H1 (cell line): ENCODE data around the gene DNTT. TPM values are rescaled to one million over a fixed set of nuclear protein-coding genes. Genes with fewer than 3 reads are reported as not detected.

Experiments used
- CTCF ChIA-PET: fragments of 300-600 bp; sonication (Branson Sonifier 250); formaldehyde crosslinking; loops from one replicate; lab custom pipeline; 2021; ENCODE audit not compliant: partially characterized antibody; lab: Charles Lee
- POLR2A ChIA-PET: fragments of 300-600 bp; sonication (Branson Sonifier 250); formaldehyde crosslinking; loops from one replicate; lab custom pipeline; 2021; ENCODE audit warnings: inconsistent platforms; ENCODE audit not compliant: partially characterized antibody; lab: Charles Lee
- DNase-seq, 2 experiments: peaks; one replicate each; pipeline versions ENCODE4 v3.0.0 to v3.0.0-alpha.2; 2010 to 2022; ENCODE audit warnings: low spot score in 2 of 2, low read depth in 1 of 2, mixed read lengths in 1 of 2
- FAIRE-seq: peaks from 2 replicates; lab custom pipeline; 2011; peaks lifted over from hg19 to GRCh38; lab: Jason Lieb, UNC
- H2AFZ ChIP-seq: 2 replicates; pipeline ENCODE4 v1.8.1; 2012; ENCODE audit warnings: low read length, inconsistent platforms
- H2AK5ac ChIP-seq: 2 replicates; pipeline ENCODE4 v1.6.1; 2013; ENCODE audit warnings: low read depth, low read length
- H2BK120ac ChIP-seq: replicated peaks from 2 replicates; pipeline ENCODE3; 2013; ENCODE audit warnings: low read depth, low read length, inconsistent platforms
- H2BK12ac ChIP-seq: 2 replicates; pipeline ENCODE4 v1.6.1; 2013; ENCODE audit warnings: low read depth, low read length
- H2BK15ac ChIP-seq: 2 replicates; pipeline ENCODE4 v1.6.1; 2013; ENCODE audit warnings: low read length
- H2BK20ac ChIP-seq: 2 replicates; pipeline ENCODE4 v1.6.1; 2013; ENCODE audit warnings: low read length
- H2BK5ac ChIP-seq: 2 replicates; pipeline ENCODE4 v1.6.1; 2013; ENCODE audit warnings: low read depth, low read length
- H3K14ac ChIP-seq: 2 replicates; pipeline ENCODE4 v1.6.1; 2013; ENCODE audit warnings: inconsistent platforms; ENCODE audit not compliant: insufficient read length
- H3K18ac ChIP-seq: 2 replicates; pipeline ENCODE4 v1.6.1; 2013; ENCODE audit warnings: low read length; ENCODE audit errors: extremely low read depth
- H3K23ac ChIP-seq: 2 replicates; pipeline ENCODE4 v1.6.1; 2013; ENCODE audit warnings: inconsistent platforms; ENCODE audit not compliant: insufficient read length
- H3K23me2 ChIP-seq: 2 replicates; pipeline ENCODE4 v1.6.1; 2013; ENCODE audit warnings: low read depth, low read length
- H3K27ac ChIP-seq: 2 replicates; pipeline ENCODE4 v1.6.1; 2011; ENCODE audit warnings: low read depth, low read length, inconsistent platforms
- H3K27me3 ChIP-seq, 4 experiments: replicated peaks in 1 of 4; 1 replicate in 1 of 4; 2 replicates in 3 of 4; pipeline versions ENCODE4 v1.6.1 to v1.8.1; 2011 to 2013; ENCODE audit warnings: low read length in 3 of 4, mild to moderate bottlenecking in 3 of 4, inconsistent platforms in 2 of 4, mixed read lengths in 2 of 4, moderate library complexity in 1 of 4; ENCODE audit not compliant: control insufficient read depth in 3 of 4, insufficient read depth in 3 of 4; ENCODE audit errors: extremely low read depth in 1 of 4
- H3K36me3 ChIP-seq, 4 experiments: 2 replicates each; pipeline versions ENCODE4 v1.6.1 to v1.8.1; 2011 to 2013; ENCODE audit warnings: mild to moderate bottlenecking in 4 of 4, low read length in 3 of 4, moderate library complexity in 2 of 4, control low read depth in 1 of 4, inconsistent platforms in 1 of 4; ENCODE audit not compliant: insufficient read depth in 4 of 4, control insufficient read depth in 2 of 4
- H3K4ac ChIP-seq: replicated peaks from 2 replicates; pipeline ENCODE3; 2013; ENCODE audit warnings: low read length, low read depth, mixed read lengths, inconsistent platforms; ENCODE audit not compliant: insufficient read length
- H3K4me1 ChIP-seq, 4 experiments: replicated peaks in 1 of 4; 1 replicate in 1 of 4; 2 replicates in 3 of 4; pipeline versions ENCODE4 v1.6.1 to v1.8.1; 2011 to 2013; ENCODE audit warnings: low read length in 3 of 4, inconsistent platforms in 2 of 4, mixed read lengths in 1 of 4; ENCODE audit not compliant: insufficient read depth in 4 of 4, control insufficient read depth in 3 of 4
- H3K4me2 ChIP-seq, 2 experiments: 2 replicates each; pipeline versions ENCODE4 v1.6.1 to v1.8.1; 2011 to 2013; ENCODE audit warnings: low read depth in 2 of 2, low read length in 2 of 2, control low read depth in 1 of 2, inconsistent platforms in 1 of 2, mild to moderate bottlenecking in 1 of 2; ENCODE audit not compliant: insufficient read depth in 1 of 2
- H3K4me3 ChIP-seq, 4 experiments: fragments of 200-600, 300-600 bp in 1 of 4; sonication (generic), shearing (Covaris generic), sonication (Bioruptor Twin) in 1 of 4; 2 replicates each; pipeline versions ENCODE4 v1.5.1 to v1.8.1; 2011 to 2016; ENCODE audit warnings: low read length in 4 of 4, low read depth in 3 of 4, control low read depth in 2 of 4, inconsistent platforms in 2 of 4, mild to moderate bottlenecking in 2 of 4, mixed read lengths in 1 of 4, moderate library complexity in 1 of 4; ENCODE audit not compliant: insufficient read depth in 2 of 4; ENCODE audit errors: extremely low read depth in 1 of 4
- H3K56ac ChIP-seq: replicated peaks from 2 replicates; pipeline ENCODE3; 2013; ENCODE audit warnings: low read depth, mild to moderate bottlenecking, mixed read lengths, low read length, inconsistent platforms; ENCODE audit not compliant: insufficient read length
- H3K79me1 ChIP-seq: 2 replicates; pipeline ENCODE4 v1.6.1; 2013; ENCODE audit warnings: low read depth, low read length, control low read depth
- H3K79me2 ChIP-seq, 2 experiments: 2 replicates each; pipeline versions ENCODE4 v1.6.1 to v1.8.1; 2012 to 2013; ENCODE audit warnings: low read length in 2 of 2, mild to moderate bottlenecking in 2 of 2, inconsistent platforms in 1 of 2; ENCODE audit not compliant: insufficient read depth in 2 of 2, control insufficient read depth in 1 of 2
- H3K9ac ChIP-seq, 4 experiments: replicated peaks in 1 of 4; 1 replicate in 1 of 4; 2 replicates in 3 of 4; pipeline versions ENCODE4 v1.6.1 to v1.8.1; 2011 to 2013; ENCODE audit warnings: low read depth in 3 of 4, low read length in 3 of 4, control low read depth in 2 of 4, mild to moderate bottlenecking in 2 of 4, moderate library complexity in 2 of 4, inconsistent platforms in 1 of 4; ENCODE audit errors: extremely low read depth in 1 of 4
- H3K9me3 ChIP-seq, 2 experiments: 2 replicates each; pipeline versions ENCODE4 v1.6.1 to v1.8.1; 2012 to 2013; ENCODE audit warnings: mild to moderate bottlenecking in 2 of 2, moderate library complexity in 2 of 2, control low read depth in 1 of 2, inconsistent platforms in 1 of 2, low read depth in 1 of 2, low read length in 1 of 2, mixed read lengths in 1 of 2; ENCODE audit not compliant: insufficient read depth in 2 of 2
- H4K20me1 ChIP-seq, 2 experiments: replicated peaks in 1 of 2; 2 replicates each; pipeline versions ENCODE3 to v1.8.1; 2011 to 2013; ENCODE audit warnings: inconsistent platforms in 2 of 2, low read length in 2 of 2, mild to moderate bottlenecking in 1 of 2; ENCODE audit not compliant: insufficient read depth in 2 of 2, control insufficient read depth in 1 of 2
- H4K5ac ChIP-seq: 2 replicates; pipeline ENCODE4 v1.6.1; 2013; ENCODE audit warnings: low read length, low read depth, mixed read lengths, inconsistent platforms; ENCODE audit not compliant: insufficient read length
- H4K8ac ChIP-seq: 2 replicates; pipeline ENCODE4 v1.8.0; 2013; ENCODE audit warnings: mild to moderate bottlenecking, moderate library complexity, low read length, inconsistent platforms; ENCODE audit not compliant: insufficient read depth; ENCODE audit errors: extremely low read depth
- H4K91ac ChIP-seq: replicated peaks from 2 replicates; pipeline ENCODE3; 2013; ENCODE audit warnings: low read length, mixed read lengths, inconsistent platforms; ENCODE audit not compliant: insufficient read length
- NANOG ChIP-seq: IDR thresholded peaks from 2 replicates; pipeline ENCODE4 v1.6.1; 2011; ENCODE audit warnings: low read length, low read depth, mild to moderate bottlenecking, inconsistent platforms; ENCODE audit not compliant: insufficient read depth, poor library complexity, severe bottlenecking
- TAF7 ChIP-seq: optimal IDR thresholded peaks from 2 replicates; pipeline ENCODE3; 2011; ENCODE audit warnings: low read depth, mild to moderate bottlenecking, inconsistent platforms, low read length, moderate library complexity, borderline replicate concordance
- WGBS, 2 experiments: shearing (Covaris generic) in 1 of 2; methylation state at CpG; one replicate each; pipeline versions ENCODE4 v1.1.6 to v1.1.7; 2013 to 2015; ENCODE audit warnings: low lambda C conversion rate in 2 of 2, mixed read lengths in 2 of 2, inconsistent platforms in 1 of 2, low coverage in 1 of 2, missing lambda C conversion rate in 1 of 2; ENCODE audit not compliant: insufficient replicate concordance in 2 of 2, insufficient coverage in 1 of 2, insufficient read length in 1 of 2; ENCODE audit errors: extremely low coverage in 1 of 2, missing lambda C conversion rate in 1 of 2; 5-methylcytosine and 5-hydroxymethylcytosine counted together
- polyA plus RNA-seq, 7 experiments: library from polyadenylated mRNA; depleted of rRNA in 3 of 7; stranded (reverse) in 5 of 7; unstranded in 2 of 7; fragments of >200 nt in 5 of 7; fragments of 200-250 nt in 2 of 7; gene quantifications; 1 replicate in 5 of 7; 2 replicates in 1 of 7; 4 replicates in 1 of 7; pipeline versions ENCODE4 v1.2.1 to v1.2.3, GENCODE V29; 2011 to 2013; ENCODE audit warnings: missing spikeins in 2 of 7, mixed read lengths in 2 of 7
- total RNA-seq: library from RNA; stranded (reverse); fragmentation: NEBNext Ultra II Directional; extraction: Animal tissue kit (Norgen Biotek cat#: 25700); gene quantifications from 2 replicates; pipeline ENCODE4 v1.2.1, GENCODE V29; 2021

The DNTT gene
- total and polyA plus RNA-seq, 2 of the 8 experiments (the other 6 are each of a cell fraction or from before 2014, with no cell fraction given), result not detected

GRCh38 chr10:96281444-96282029 is 22.7 kb upstream of the DNTT start:
- H4K91ac ChIP-seq, result no peak overlapping the region
- no peak overlapping the region for H2BK5ac ChIP-seq
- no peak overlapping the region for H3K4me3 ChIP-seq
- peaks cover 0 to 2% (median 0%) of the 10 kb centered on the region in 4 experiments; a peak in 1 of 7 replicates for H3K27me3 ChIP-seq
- no peak overlapping the region for H3K4me2 ChIP-seq
- H3K79me2 ChIP-seq, result no peaks in the 10 kb centered on the region
- H4K20me1 ChIP-seq, result no peaks in the 10 kb centered on the region
- no peak overlapping the region for H2AK5ac ChIP-seq
- H2BK15ac ChIP-seq, result no peak overlapping the region
- H3K79me1 ChIP-seq, result no peaks in the 10 kb centered on the region
- 93% methylated on average over 3 of the region's 3 CpGs; no CpG with 5 or more reads in 1 of the 2 experiments for WGBS, 2 experiments
- H3K18ac ChIP-seq, result no peak overlapping the region
- H3K9ac ChIP-seq, result no peak overlapping the region
- no peak overlapping the region for H3K56ac ChIP-seq
- H3K23me2 ChIP-seq, result no peaks in the 10 kb centered on the region
- no peak overlapping the region for H2BK120ac ChIP-seq
- no peak overlapping the region for H4K8ac ChIP-seq
- H2BK12ac ChIP-seq, result no peak overlapping the region
- no peak overlapping the region for H3K4ac ChIP-seq
- H4K5ac ChIP-seq, result no peak overlapping the region
- no peak overlapping the region for H2BK20ac ChIP-seq
- no peak overlapping the region for H3K14ac ChIP-seq
- DNase-seq (no peak), FAIRE-seq (no peak)
- no peaks in the 10 kb centered on the region for H3K9me3 ChIP-seq
- H2AFZ ChIP-seq, result no peak overlapping the region
- H3K4me1 ChIP-seq, result peaks cover 0 to 3% (median 0%) of the 10 kb centered on the region in 4 experiments; a peak in 2 of 7 replicates
- H3K23ac ChIP-seq, result no peak overlapping the region
- H3K36me3 ChIP-seq, result no peaks in the 10 kb centered on the region
- ChIA-PET POLR2A (no interaction called here), CTCF (interaction anchor here (1.0 to 1.5 kb wide), 3 partner anchors 11 to 52 kb away, joined by 3 to 5 read pairs (median 3); no protein-coding TSS in a partner anchor)
- no peak overlapping the region for H3K27ac ChIP-seq
- TF ChIP-seq NANOG (no peak), TAF7 (no peak)
